Neural progenitor cell (in vitro differentiated cells): ENCODE measurements around the gene ARHGAP24. TPM values are rescaled to one million over a fixed set of nuclear protein-coding genes. Genes with fewer than 3 reads are reported as not detected.
A peak's percentile ranks its signal among the peaks of the same experiment; 100 is the strongest.

Experiments
- DNase-seq: peaks from one replicate; pipeline ENCODE4 v3.0.0-alpha.2; 2016; ENCODE audit warnings: low spot score
- H2AFZ ChIP-seq: fragments of 200-600 bp; sonication (generic); replicated peaks from 2 replicates; pipeline ENCODE4 v1.6.1; 2016; ENCODE audit warnings: antibody characterized with exemption
- H3F3A ChIP-seq: fragments of 200-600 bp; sonication (generic); 2 replicates; pipeline ENCODE4 v1.6.1; 2016; ENCODE audit warnings: antibody characterized with exemption, low read depth
- H3K27ac ChIP-seq: fragments of 200-600 bp; sonication (generic); 2 replicates; pipeline ENCODE4 v1.5.1; 2016; ENCODE audit warnings: mild to moderate bottlenecking
- H3K27me3 ChIP-seq: fragments of 200-600 bp; sonication (generic); 2 replicates; pipeline ENCODE4 v1.6.1; 2016; ENCODE audit warnings: mild to moderate bottlenecking, moderate library complexity
- H3K36me3 ChIP-seq: fragments of 200-600 bp; sonication (generic); 2 replicates; pipeline ENCODE4 v1.5.1; 2016
- H3K4me1 ChIP-seq: fragments of 200-600 bp; sonication (generic); 2 replicates; pipeline ENCODE4 v1.6.1; 2016; ENCODE audit warnings: mixed run types
- H3K4me2 ChIP-seq: fragments of 200-600 bp; sonication (generic); 2 replicates; pipeline ENCODE4 v1.6.1; 2016
- H3K4me3 ChIP-seq: fragments of 200-600 bp; sonication (generic); 2 replicates; pipeline ENCODE4 v1.5.1; 2016
- H3K79me2 ChIP-seq: fragments of 200-600 bp; sonication (generic); 2 replicates; pipeline ENCODE4 v1.6.1; 2016; ENCODE audit warnings: low read depth
- H3K9ac ChIP-seq: fragments of 200-600 bp; sonication (generic); 2 replicates; pipeline ENCODE4 v1.6.1; 2016
- H3K9me3 ChIP-seq: fragments of 200-600 bp; sonication (generic); 2 replicates; pipeline ENCODE4 v1.5.1; 2016; ENCODE audit warnings: low read depth
- H4K20me1 ChIP-seq: fragments of 200-600 bp; sonication (generic); 2 replicates; pipeline ENCODE4 v1.6.1; 2016; ENCODE audit warnings: low read depth
- H3K27ac Mint-ChIP-seq: 3 replicates; pipeline ENCODE4 v1.8.0; 2021; ENCODE audit warnings: mixed read lengths
- H3K27me3 Mint-ChIP-seq: 2 replicates; pipeline ENCODE4 v1.8.0; 2022; ENCODE audit warnings: low read depth, mild to moderate bottlenecking, inconsistent platforms, moderate library complexity, mixed read lengths; ENCODE audit not compliant: insufficient read depth
- H3K36me3 Mint-ChIP-seq: 3 replicates; pipeline ENCODE4 v1.8.0; 2021; ENCODE audit warnings: mixed read lengths
- H3K4me1 Mint-ChIP-seq: 3 replicates; pipeline ENCODE4 v1.8.0; 2021; ENCODE audit warnings: mixed read lengths
- H3K4me3 Mint-ChIP-seq: 3 replicates; pipeline ENCODE4 v1.8.0; 2021; ENCODE audit warnings: mild to moderate bottlenecking, moderate library complexity, mixed read lengths
- H3K9me3 Mint-ChIP-seq: 3 replicates; pipeline ENCODE4 v1.8.0; 2020; ENCODE audit warnings: mixed read lengths
- CTCF ChIP-seq: fragments of 200-600 bp; sonication (generic); IDR thresholded peaks from 2 replicates; pipeline ENCODE4 v1.5.1; 2017; ENCODE audit warnings: antibody characterized with exemption, mild to moderate bottlenecking
- EZH2 ChIP-seq: fragments of 200-600 bp; sonication (generic); IDR thresholded peaks from 2 replicates; pipeline ENCODE4 v1.6.1; 2017; ENCODE audit warnings: antibody characterized with exemption, mild to moderate bottlenecking, moderate library complexity
- EZH2phosphoT487 ChIP-seq: fragments of 200-600 bp; sonication (generic); IDR thresholded peaks from 2 replicates; pipeline ENCODE4 v1.6.1; 2017; ENCODE audit warnings: antibody characterized with exemption
- total RNA-seq: library from RNA; depleted of rRNA; stranded (reverse); fragments of >200 nt; gene quantifications from 2 replicates; pipeline ENCODE4 v1.2.3, GENCODE V29; 2015; ENCODE audit warnings: low replicate concordance

Gene ARHGAP24
- total RNA-seq, 1 donor from 2014 or later, result 2.2 TPM

GRCh38 chr4:85448906-85449890, 25.8 kb upstream of the ARHGAP24 start:
- Mint-ChIP-seq H3K9me3 (no peaks in the 10 kb centered on the region), H3K27me3 (no peaks in the 10 kb centered on the region), H3K4me3 (no peak overlapping the region), H3K4me1 (peaks cover 6% of the 10 kb centered on the region), H3K27ac (no peak overlapping the region), H3K36me3 (no peaks in the 10 kb centered on the region)
- Histone ChIP-seq H3K79me2 (no peaks in the 10 kb centered on the region), H3K9ac (no peak overlapping the region), H3K27me3 (no peaks in the 10 kb centered on the region), H3K4me3 (no peak overlapping the region), H3K4me1 (no peaks in the 10 kb centered on the region), H3K4me2 (no peak overlapping the region), H2AFZ (no peak overlapping the region), H3K9me3 (no peaks in the 10 kb centered on the region), H3K27ac (no peak overlapping the region), H3F3A (no peaks in the 10 kb centered on the region), H4K20me1 (no peaks in the 10 kb centered on the region), H3K36me3 (no peaks in the 10 kb centered on the region)
- DNase-seq, result no peak
- no peak for TF ChIP-seq EZH2phosphoT487
- no peak for TF ChIP-seq CTCF
- no peak for TF ChIP-seq EZH2

GRCh38 chr4:85452058-85452731, 22.8 kb upstream of the ARHGAP24 start:
- Mint-ChIP-seq H3K27me3 (peaks cover 2% of the 10 kb centered on the region), H3K27ac (no peak overlapping the region), H3K4me3 (no peak overlapping the region), H3K4me1 (peaks cover 6% of the 10 kb centered on the region), H3K36me3 (no peaks in the 10 kb centered on the region), H3K9me3 (no peaks in the 10 kb centered on the region)
- TF ChIP-seq CTCF (no peak), EZH2 (no peak), EZH2phosphoT487 (no peak)
- H3K36me3 ChIP-seq, result no peaks in the 10 kb centered on the region
- no peak overlapping the region for H3K4me2 ChIP-seq
- no peaks in the 10 kb centered on the region for H3K79me2 ChIP-seq
- H4K20me1 ChIP-seq, result no peaks in the 10 kb centered on the region
- H3K4me3 ChIP-seq, result no peak overlapping the region
- H3K4me1 ChIP-seq, result no peaks in the 10 kb centered on the region
- no peaks in the 10 kb centered on the region for H3K27me3 ChIP-seq
- H3K9ac ChIP-seq, result no peak overlapping the region
- H3F3A ChIP-seq, result no peaks in the 10 kb centered on the region
- no peak for DNase-seq
- H3K9me3 ChIP-seq, result no peaks in the 10 kb centered on the region
- H2AFZ ChIP-seq, result peak overlapping the region; percentile 46
- H3K27ac ChIP-seq, result no peak overlapping the region

- H3K4me3 ChIP-seq, result no peak overlapping the region
- no peaks in the 10 kb centered on the region for H3F3A ChIP-seq
- no peaks in the 10 kb centered on the region for H3K4me1 ChIP-seq
- H3K27ac ChIP-seq, result no peak overlapping the region
- no peaks in the 10 kb centered on the region for H3K79me2 ChIP-seq
- no peak for DNase-seq
- Mint-ChIP-seq H3K9me3 (no peaks in the 10 kb centered on the region), H3K36me3 (no peaks in the 10 kb centered on the region), H3K4me3 (no peak overlapping the region), H3K4me1 (peaks cover 6% of the 10 kb centered on the region), H3K27ac (no peak overlapping the region), H3K27me3 (peaks cover 4% of the 10 kb centered on the region)
- TF ChIP-seq EZH2phosphoT487, result no peak
- no peak for TF ChIP-seq CTCF
- no peak for TF ChIP-seq EZH2
- H3K9me3 ChIP-seq, result no peaks in the 10 kb centered on the region
- H3K9ac ChIP-seq, result no peak overlapping the region
- H2AFZ ChIP-seq, result no peak overlapping the region
- no peaks in the 10 kb centered on the region for H3K36me3 ChIP-seq
- no peaks in the 10 kb centered on the region for H4K20me1 ChIP-seq
- H3K27me3 ChIP-seq, result no peaks in the 10 kb centered on the region
- H3K4me2 ChIP-seq, result no peak overlapping the region
Measured at GRCh38 chr4:85455942-85456341, 19.0 kb upstream of the ARHGAP24 start.
